GM12875 (cell line): ENCODE data around the gene TSHR.

Source experiments
- H3K4me3 ChIP-seq: one replicate; pipeline ENCODE4 v1.5.1; 2011; ENCODE audit warnings: low read depth, low read length, control low read depth
- CTCF ChIP-seq: IDR thresholded peaks from 2 replicates; pipeline ENCODE4 v1.5.1; 2011; ENCODE audit warnings: low read depth, mild to moderate bottlenecking, control low read depth, inconsistent platforms, low read length, moderate library complexity, borderline replicate concordance; ENCODE audit not compliant: insufficient read depth

TSHR gene

GRCh38 chr14:81127785-81128184 is 172.4 kb downstream of the TSHR start:
- H3K4me3 ChIP-seq = no peak overlapping the region
- TF ChIP-seq CTCF = no peak

- no peak overlapping the region for H3K4me3 ChIP-seq
- TF ChIP-seq CTCF = no peak
Measured at GRCh38 chr14:81129242-81129641, 173.8 kb downstream of the TSHR start.

- TF ChIP-seq CTCF = no peak
- no peak overlapping the region for H3K4me3 ChIP-seq
Measured at GRCh38 chr14:81132468-81132867, 177.0 kb downstream of the TSHR start.

GRCh38 chr14:81133400-81133799 is 178.0 kb downstream of the TSHR start:
- no peak overlapping the region for H3K4me3 ChIP-seq
- no peak for TF ChIP-seq CTCF

GRCh38 chr14:81137316-81137715 is 181.9 kb downstream of the TSHR start:
- no peak for TF ChIP-seq CTCF
- no peak overlapping the region for H3K4me3 ChIP-seq

GRCh38 chr14:81138429-81138828 is 183.0 kb downstream of the TSHR start:
- no peak for TF ChIP-seq CTCF
- no peak overlapping the region for H3K4me3 ChIP-seq

- TF ChIP-seq CTCF = no peak
- no peak overlapping the region for H3K4me3 ChIP-seq
Measured at GRCh38 chr14:81141426-81141825, 186.0 kb downstream of the TSHR start.
